Peyer's patch (tissue), 4 donors: ENCODE measurements around the gene TCEAL7.

Experiments used
- CTCF ChIP-seq, 6 experiments: fragments of 450-650 bp in 4 of 6; fragments of 200-600 bp in 2 of 6; sonication (generic) in 1 of 6; IDR thresholded peaks; one replicate each; pipeline ENCODE4 v1.5.1; 2017 to 2019; ENCODE audit warnings: antibody characterized with exemption in 6 of 6, mild to moderate bottlenecking in 3 of 6, moderate library complexity in 1 of 6
- POLR2A ChIP-seq, 2 donors: fragments of 450-650 bp; IDR thresholded peaks; one replicate each; pipeline ENCODE4 v1.5.1; 2017; ENCODE audit warnings: antibody characterized with exemption in 2 of 2, mild to moderate bottlenecking in 2 of 2, moderate library complexity in 2 of 2

GRCh38 chrX:103360092-103360491, 30.1 kb downstream of the TCEAL7 start:
- TF ChIP-seq CTCF (IDR thresholded peaks at IDR 0.05) (no peak), POLR2A (IDR thresholded peaks at IDR 0.05) (no peak)
